Right lobe of liver (tissue), 4 donors: Measurements from ENCODE around the gene TPM2.

ENCODE experiments used
- POLR2A ChIP-seq: fragments of 450-650 bp; IDR thresholded peaks from one replicate; pipeline ENCODE4 v1.6.1; 2017; ENCODE audit warnings: antibody characterized with exemption, mild to moderate bottlenecking
- TF ChIP-seq, protein P1 (sequence below), 4 donors: fragments of 200-600 bp in 3 of 4; fragments of 450-650 bp in 1 of 4; IDR thresholded peaks; one replicate each; pipeline versions ENCODE4 v1.5.1 to v1.8.0; 2016 to 2022; ENCODE audit warnings: antibody characterized with exemption in 4 of 4, mild to moderate bottlenecking in 2 of 4
- donor health status: DM: no; HTN: no; CAD: no.
- donor health status: DM: no; HTN: no; CAD: no.
- donor health status: DM: no; HTN: yes; CAD: no.

GRCh38 chr9:35660966-35661415 lies 28.7 kb downstream of the TPM2 start:
- no peak for TF ChIP-seq POLR2A
- TF ChIP-seq, protein P1, sequence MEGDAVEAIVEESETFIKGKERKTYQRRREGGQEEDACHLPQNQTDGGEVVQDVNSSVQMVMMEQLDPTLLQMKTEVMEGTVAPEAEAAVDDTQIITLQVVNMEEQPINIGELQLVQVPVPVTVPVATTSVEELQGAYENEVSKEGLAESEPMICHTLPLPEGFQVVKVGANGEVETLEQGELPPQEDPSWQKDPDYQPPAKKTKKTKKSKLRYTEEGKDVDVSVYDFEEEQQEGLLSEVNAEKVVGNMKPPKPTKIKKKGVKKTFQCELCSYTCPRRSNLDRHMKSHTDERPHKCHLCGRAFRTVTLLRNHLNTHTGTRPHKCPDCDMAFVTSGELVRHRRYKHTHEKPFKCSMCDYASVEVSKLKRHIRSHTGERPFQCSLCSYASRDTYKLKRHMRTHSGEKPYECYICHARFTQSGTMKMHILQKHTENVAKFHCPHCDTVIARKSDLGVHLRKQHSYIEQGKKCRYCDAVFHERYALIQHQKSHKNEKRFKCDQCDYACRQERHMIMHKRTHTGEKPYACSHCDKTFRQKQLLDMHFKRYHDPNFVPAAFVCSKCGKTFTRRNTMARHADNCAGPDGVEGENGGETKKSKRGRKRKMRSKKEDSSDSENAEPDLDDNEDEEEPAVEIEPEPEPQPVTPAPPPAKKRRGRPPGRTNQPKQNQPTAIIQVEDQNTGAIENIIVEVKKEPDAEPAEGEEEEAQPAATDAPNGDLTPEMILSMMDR (IDR thresholded peaks at IDR 0.05) = peak; percentile 9 to 47 (median 37)
